Fibroblast of lung (primary cell): Measurements from ENCODE around the gene PTS.

Experiments used
- CTCF ChIP-seq, 2 donors: IDR thresholded peaks in 1 of 2; conservative IDR thresholded peaks in 1 of 2; 1 replicate in 1 of 2; 2 replicates in 1 of 2; pipeline ENCODE4 v1.5.1; 2011 to 2012; ENCODE audit warnings: low read length in 2 of 2, control low read depth in 1 of 2, inconsistent platforms in 1 of 2, low read depth in 1 of 2, mild to moderate bottlenecking in 1 of 2
- EZH2 ChIP-seq: IDR thresholded peaks from 2 replicates; pipeline ENCODE4 v1.5.1; 2012; ENCODE audit warnings: low read length, control low read depth, mild to moderate bottlenecking; ENCODE audit errors: missing control alignments

GRCh38 chr11:112222303-112222702 is 3.9 kb upstream of the PTS start:
- TF ChIP-seq CTCF (conservative IDR thresholded peaks at IDR 0.05 in 1 of 2, IDR thresholded peaks at IDR 0.05 in 1 of 2; ENCODE audit: low read depth in 1 of 2, low read length in 2 of 2) (no peak), EZH2 (no peak)
